DMS 273 (cell line): ENCODE results near the gene OPA3.
A peak's percentile ranks its signal among the peaks of the same experiment; 100 is the strongest.

ENCODE experiments used
- DNase-seq: peaks from one replicate; lab custom pipeline; 2025; ENCODE audit not compliant: unreplicated experiment; lab: John Stamatoyannopoulos, UW

Gene OPA3

DNA sequence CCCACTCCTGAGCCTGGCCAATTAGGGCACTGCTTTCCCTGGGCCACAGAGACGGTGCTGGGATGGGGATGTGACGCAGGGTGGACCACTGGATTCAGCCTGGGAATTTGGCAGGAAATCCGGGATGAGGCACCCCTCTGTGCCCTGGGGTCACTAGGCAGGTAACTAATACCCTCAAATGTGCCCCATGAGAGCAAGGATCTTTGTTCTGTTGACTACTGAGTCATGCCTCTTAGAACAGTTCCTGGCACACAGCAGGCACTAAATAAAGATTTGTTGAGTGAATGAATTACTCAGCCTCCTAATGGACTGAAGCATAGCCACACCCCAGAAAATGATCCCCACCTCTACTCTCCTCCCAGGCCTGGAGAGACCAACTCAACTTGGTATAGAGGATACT lies 15.9 kb downstream of the OPA3 start:
- DNase-seq: no peak

DNA sequence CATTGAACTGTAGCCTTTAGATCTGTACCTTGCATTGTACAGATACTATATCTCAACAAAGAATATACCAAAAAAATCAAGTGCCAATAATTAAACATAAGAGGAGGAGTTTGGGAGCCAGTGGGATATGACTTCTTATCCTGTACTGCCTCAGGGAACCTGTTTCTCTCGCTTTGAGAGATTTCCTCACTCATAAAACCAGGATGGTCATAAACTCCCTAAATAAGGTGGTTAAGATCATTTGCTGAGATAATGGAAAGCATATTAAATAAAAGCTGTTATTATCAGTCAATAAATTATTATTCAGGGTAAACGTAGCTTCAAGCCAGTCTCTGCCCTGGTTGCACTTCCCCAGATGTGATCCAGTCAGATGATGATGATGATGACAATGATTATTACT lies 17.0 kb downstream of the OPA3 start:
- DNase-seq: no peak

DNA sequence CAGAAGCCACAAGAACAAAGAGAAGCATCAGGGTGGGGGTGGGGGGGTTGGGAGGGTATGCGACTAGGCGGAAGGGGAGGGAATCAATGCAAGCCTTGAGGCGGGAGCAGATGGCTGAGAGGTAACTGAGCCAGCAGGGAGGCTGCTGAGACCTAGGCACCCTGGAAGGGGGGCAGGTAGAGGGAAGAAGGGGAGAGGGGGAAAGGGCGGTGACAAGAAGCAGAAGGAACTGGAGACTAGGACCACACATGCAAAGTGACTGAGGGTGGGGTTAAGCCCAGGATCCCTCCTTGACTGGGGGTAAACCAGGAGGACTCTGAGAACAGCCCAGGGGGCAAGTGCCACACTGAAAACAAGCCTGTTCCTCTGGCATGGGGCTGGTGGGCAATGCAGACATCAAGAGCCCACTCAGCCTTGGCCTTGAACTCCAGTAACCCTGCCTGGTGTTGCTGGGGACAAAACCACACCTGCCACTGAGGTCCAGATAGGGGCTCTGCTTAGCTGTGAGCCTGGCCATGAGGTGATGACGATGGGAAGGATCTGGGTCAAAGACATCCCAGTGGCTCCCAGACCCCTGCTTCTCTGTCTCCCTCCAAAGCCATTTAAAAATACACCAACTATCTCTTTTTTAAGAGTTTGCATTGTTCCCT lies 20.3 kb downstream of the OPA3 start:
- peak; percentile 59 for DNase-seq

DNA sequence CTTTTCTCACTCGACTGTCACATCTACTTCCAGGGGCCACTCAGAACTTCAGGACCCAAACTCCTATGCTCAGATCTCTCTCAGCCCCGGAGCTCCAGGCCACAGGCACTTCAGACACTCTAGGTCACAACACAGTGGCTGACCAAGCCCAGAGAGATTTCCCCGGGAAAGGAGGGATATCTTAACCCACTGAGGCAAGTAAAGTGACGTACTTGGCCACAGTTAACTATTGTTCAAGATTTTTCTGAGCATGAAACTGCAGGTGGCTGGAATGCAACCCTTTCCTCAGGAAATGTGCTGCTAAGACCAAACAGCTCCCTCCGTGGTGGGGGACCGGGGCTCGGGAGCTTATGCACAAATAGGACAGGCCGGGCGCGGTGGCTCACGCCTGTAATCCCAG lies 23.9 kb downstream of the OPA3 start:
- no peak for DNase-seq

DNA sequence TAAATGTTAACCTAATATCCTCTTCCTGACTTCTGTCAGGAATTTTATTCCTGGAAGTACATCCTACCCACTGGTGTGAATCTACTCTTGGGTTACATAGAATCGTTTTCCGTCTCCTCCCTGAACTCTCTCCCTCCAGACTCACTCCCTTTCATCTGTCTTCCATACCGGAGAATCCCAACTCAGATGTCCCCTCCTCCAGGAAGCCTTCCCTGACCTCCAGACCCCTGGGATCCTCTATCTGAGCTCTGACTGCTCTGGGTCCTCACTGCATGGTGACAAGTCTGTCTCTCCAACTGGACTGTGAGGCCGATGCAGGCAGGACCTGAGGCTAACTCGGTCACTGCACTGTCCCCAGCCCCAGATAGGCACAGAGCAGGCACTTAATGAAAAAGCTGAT lies 24.6 kb downstream of the OPA3 start:
- DNase-seq: no peak

DNA sequence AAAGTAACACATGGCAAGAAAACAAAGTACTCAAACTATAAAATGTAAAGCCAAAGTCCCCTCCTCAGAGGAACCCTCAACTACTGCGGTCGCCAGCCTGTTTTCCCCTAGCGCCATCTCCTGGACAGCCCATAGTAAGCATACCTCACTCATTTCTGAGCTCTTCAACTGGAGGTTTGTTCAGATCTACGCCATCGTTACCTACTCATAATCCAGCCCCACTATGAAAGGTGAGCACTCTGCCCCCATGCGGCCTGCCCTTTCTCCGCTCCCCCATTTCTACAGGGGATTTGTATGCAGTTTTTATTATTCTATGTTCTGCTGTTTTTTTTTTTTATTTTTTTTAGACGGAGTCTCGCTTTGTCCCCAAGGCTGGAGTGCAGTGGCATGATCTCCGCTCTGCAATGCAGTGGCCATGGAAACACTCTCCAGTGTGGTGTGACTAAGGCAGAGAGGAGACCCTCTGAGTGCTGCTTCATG lies 26.2 kb downstream of the OPA3 start:
- peak; percentile 65 for DNase-seq

DNA sequence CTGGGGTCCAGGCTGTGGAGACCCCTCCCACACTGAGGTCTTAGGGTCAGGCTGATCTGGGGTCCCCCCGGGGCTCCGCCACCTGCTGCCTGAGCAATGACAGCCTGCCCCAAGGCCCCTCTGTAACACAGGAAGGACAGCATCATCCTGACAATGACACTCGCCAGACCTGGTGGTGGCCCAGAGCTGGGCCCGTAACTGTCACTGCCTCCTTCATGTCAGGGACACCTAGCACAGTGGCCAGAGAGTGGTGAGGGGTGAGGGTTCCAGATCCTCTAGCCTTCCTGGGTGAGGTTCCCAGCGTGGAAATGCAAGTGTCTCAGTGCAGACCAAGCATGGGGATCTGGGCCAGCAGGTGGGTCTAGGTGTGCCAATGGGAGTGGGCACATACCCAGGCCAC lies 27.8 kb downstream of the OPA3 start:
- no peak for DNase-seq

DNA sequence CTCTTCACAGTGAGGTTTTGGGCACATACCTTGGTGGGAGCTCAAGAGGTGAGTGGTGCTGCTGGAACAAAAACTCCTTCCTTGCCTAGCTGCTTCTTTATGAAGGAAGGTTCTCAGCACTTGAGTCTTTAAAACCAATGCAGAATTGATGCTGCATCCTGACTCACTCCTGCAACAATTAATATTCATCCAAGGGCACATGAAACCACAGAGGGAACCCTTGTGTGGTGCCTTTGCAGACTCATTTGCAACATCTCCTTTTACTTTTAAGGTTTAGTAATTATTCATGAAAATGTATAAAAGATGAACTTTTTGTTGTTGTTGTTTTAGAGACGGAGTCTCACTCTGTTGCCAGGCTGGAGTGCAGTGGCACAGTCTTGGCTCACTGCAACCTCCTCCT lies 30.1 kb downstream of the OPA3 start:
- DNase-seq: no peak

DNA sequence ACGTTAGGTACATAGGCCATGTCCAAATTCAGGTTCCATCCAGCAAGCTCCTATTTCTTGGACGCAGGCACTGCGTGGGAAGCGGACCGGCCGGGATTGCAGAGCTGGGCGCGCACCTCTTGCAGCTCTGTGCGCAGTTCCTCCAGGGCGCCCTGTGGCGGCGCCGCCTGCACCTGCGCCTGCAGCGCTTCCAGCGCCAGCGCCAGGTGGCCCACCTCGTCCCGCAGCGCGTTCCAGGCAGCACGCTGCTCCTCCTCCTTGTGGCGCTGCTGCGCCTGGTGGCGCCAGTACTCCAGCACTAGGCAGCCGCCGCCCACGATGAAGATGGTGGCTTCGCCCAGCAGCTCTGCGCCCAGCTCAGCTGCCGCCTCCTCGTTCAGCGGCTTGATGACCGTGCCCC lies 31.1 kb downstream of the OPA3 start:
- DNase-seq: no peak

DNA sequence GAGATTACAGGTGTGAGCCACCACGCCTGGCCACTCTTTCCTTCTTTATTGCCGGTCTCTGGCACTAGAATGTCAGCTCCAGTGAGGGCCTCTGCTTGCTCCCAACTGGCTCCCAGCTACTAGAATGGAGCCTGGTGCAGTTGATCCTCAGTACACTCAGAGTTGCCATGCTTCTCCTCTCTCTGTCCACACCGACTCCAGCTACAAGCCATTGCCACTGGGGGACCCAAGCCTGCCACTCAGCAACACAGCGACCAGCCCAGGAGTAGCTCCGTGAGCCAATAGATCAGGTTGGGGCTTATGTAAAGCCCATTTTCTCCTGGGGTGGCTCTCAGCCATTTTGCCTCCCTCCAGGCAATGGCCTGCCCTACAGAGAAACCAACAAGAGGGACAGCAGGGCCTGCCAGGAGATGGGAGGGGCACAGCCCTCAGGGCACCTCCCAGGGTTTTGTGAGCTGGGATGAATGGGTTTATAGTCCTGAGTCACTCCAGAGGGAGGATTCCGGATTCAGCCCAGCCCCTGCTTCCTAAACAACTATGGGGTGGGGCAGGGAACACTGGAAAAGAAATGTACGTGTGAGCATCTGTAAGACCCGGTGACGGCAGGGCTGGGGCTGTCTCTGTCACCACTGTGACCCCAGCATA lies 36.5 kb downstream of the OPA3 start:
- no peak for DNase-seq

DNA sequence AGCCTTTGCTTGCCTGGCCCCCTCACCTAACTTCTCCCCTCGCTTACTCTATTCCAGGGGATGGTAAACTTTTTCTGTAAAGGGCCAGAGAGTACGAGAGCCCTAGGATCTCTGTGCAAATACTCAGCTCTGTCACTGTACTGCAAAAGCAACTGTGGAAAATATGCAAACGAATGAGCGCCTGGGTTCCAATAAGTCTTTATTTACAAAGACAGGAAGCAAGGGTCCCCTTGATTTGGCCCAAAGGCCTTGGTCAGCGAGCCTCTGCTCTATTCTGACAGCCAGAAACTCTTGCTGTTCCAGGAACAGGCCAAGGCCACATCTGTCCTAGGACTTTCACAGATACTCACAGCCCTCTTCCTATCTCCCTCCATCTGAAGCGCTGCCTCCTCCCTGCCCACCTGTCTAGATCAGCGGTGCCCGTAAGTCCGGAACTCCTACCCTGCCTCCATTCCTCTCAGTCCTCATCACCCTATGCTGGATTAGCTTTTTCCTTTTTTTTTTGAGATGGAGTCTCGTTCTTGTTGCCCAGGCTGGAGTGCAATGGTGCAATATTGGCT lies 37.3 kb downstream of the OPA3 start:
- DNase-seq: no peak

DNA sequence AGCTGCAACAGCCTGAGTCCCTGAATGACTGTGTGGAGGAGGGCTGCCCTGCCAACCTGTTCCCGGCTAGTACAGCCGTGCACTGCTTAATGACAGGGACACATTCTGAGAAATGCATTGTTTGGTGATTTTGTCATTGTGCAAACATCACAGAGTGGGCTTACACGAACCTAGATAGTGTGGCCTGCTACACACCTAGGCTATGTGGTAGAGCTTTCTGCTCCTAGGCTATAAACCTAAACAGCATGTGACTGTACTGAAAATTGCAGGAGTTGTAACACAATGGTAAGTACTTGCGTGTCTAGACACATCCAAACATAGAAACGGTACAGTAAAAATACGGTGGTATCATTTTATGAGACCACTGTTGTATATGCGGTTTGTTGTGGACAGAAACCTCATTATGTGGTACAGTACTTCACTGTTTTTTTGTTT lies 42.4 kb downstream of the OPA3 start:
- no peak for DNase-seq

DNA sequence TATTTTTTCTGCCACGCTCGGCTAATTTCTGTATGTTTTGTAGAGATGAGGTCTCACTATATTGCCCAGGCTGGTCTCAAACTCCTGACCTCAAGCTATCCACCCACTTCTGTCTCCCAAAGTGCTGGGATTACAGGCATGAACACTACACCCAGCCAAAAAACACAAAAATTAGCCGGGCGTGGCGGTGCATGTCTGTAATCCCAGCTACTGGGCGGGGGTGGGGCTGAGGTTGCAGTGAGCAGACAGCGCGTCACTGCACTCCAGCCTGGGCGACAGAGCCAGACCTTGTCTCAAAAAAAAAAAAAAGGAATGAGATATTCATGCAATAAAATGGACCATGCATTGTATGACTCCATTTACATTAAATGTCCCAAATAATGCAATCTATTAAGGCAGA lies 45.1 kb downstream of the OPA3 start:
- no peak for DNase-seq

DNA sequence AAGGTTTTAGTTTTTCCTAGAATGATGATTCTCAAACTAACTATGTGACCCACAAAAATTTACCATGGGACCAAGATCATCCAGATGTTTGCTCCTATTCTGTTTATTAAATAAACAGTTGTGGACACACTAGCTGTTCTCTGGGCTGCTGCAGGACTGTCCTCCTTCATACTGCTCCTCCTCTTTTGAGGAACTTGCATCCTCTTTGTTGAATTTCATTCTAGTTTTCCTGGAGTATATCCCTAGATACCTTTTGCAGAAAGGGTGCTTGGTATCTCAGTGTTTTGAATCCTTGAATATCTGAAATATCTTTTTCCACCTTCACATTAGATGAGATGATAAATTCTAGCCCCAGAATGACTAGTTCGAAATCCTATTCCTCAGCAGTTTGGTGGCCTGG lies 53.3 kb downstream of the OPA3 start:
- no peak for DNase-seq

DNA sequence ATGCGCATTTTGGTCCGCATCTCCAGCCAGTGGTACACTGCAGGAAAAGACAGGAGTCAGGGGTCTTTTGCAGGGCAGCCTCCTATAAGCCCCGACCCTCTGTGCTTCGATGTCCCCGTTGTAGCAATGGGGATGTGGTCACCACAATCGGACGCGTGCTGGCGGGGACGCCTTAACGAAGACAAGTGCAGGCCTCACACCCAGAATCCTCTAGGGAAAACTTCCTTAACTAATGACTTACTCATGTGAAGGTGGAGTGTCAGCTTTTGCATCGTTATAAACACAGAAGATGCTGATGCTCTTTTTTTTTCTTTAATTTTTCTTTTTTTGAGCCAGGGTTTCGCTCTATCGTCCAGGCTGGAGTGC lies 55.2 kb downstream of the OPA3 start:
- DNase-seq: no peak

DNA sequence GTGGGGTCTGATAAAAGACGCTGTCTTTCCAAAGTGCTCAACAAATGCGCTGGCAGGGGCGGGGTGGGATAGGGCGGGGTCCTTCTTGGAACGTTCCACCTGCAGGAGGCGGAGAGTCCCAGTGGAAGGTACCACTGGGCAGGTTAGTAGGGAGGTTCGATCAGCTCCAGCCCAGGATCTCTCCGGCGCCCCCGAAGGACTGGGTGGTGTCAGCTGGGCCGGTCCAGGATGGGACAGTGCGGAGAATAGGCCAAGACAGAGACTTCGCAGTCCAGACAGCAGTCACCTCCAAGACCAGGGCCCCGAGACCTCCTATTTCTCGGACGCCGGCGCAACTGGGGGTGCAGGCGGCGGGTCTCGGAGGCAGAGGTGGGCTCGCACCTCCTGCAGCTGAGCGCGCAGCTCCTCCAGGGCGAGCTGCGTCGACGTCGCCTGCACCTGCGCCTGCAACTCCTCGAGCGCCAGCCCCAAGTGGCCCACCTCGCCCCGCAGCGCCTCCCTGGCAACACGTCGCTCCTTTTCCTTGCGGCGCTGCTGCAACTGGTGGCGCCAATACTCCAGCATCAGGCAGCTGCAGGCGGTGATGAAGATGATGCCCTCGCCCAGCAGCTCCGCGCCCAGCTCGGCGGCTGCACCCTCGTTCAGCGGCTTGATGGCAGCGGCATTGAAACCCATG lies 55.7 kb downstream of the OPA3 start:
- DNase-seq: peak; percentile 75

DNA sequence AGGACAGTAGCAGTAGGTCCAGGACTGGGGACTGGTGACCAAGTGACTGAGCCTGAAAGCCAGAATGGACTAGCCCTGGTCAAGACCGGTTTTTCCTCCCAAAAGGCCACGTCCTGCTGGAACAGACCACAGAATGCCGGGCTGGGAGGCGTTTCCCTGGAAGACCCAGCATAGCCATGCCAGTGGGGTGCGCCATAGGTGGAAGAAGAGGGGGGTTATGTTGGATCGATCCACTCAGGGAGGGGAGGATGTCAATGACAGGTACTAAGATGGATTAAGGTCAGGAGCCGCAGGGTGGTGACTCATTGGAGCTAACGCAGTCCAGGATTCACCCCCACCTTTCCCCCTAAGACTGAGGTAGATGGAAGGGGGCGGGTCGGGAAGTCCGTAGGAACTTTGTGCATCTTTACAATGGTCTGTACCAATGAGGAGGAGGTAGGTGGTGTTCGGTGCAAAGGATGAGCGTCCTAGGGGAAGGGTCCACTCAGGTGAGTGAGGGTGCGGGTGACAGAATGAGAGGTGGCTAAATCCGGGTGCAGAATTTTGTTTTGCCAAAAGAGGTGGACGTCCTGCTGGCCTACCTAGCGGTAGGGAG lies 56.4 kb downstream of the OPA3 start:
- DNase-seq: peak; percentile 29

DNA sequence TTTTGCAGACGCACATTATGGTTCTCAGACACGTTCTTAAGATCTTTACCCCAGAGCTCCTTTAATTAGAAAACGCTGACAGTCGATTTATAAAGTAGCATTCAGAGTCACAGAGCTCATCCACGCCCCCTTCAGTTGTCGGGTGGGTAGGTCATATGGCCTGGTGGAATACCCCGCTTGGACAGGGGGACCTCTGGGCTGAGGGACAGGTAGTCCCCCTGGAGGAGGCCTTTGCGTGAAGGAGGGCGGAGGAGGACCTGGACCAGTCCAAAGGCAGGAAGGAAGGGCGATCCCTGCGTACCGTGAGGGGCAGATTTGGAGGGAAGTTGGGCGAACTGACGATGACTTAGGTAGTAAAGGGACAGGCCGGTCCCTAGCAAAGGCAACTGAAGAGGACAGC lies 56.9 kb downstream of the OPA3 start:
- no peak for DNase-seq

DNA sequence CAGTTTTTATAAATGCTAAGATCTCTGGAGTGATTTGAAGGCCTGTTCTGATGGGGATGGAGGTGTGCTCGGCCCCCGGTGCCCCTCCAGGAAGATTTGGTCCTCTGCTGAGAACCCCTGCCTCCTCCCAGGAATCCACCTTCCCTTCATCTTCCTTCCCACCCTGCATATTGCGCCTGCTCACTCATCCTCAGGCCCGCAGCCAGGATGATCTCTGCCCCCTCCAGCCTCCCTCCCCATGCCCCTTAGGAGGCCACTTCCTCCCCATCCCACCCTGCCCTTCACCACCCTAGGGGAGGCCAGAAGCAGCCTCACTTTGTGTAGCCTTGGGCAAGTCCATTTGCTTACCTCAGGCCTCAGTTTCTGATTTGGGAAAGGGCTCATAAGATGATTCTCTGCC lies 57.6 kb downstream of the OPA3 start:
- no peak for DNase-seq

DNA sequence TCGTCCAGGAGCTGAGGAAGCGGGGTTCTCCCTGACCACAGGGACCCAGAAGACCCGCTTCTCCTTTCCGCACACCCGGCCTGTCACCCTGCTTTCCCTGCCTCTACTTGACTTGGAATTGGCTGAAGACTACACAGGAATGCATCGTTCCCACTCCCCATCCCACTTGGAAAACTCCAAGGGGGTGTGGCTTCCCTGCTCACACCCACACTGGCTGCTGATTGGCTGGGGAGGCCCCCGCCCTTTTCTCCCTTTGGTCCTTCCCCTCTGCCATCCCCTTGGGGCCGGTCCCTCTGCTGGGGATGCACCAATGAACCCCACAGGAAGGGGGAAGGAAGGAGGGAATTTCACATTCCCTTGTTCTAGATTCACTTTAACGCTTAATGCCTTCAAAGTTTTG lies 58.5 kb downstream of the OPA3 start:
- peak; percentile 85 for DNase-seq

DNA sequence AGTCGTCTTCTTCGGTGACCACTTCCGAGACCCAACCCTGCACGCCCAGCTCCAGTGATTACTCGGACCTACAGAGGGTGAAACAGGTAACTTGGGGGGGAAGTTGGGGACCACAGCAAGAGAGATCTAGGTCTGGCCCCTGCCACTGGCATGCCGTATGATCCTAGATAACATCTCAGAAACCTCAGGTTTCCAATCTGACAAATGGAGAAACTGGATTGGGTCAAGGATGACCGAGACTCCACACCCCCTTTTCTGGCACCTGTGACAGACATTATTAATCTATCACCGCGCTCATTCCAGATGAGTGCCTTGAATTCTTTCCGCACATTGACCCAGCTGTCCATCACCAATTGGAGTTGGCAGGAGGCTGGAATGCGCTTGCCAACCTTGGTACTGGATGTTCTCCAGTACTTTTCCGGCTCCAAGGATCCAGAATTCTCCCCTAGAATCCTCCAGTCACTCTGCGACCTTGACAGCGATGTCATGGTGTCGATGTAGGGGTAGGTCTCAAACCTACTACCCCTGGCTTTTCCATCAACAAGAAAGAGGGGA lies 60.0 kb downstream of the OPA3 start:
- DNase-seq: no peak
